GM18505 (cell line): ENCODE measurements around the gene NSUN2.
"Not testable (repeated sequence)": the region's sequence is repeated elsewhere in the genome, so short reads cannot be mapped to it uniquely, and the experiment has no call there.

Source experiments
- ATAC-seq: cut with Tn5 transposase; IDR thresholded peaks from one replicate; pipeline ENCODE4 v1.9.1; 2021; ENCODE audit not compliant: unreplicated experiment
- POLR2A ChIP-seq: IDR thresholded peaks from 4 replicates; pipeline ENCODE4 v1.6.1; 2011; ENCODE audit warnings: borderline replicate concordance; ENCODE audit not compliant: insufficient read depth, insufficient read length; ENCODE audit errors: extremely low read depth

The NSUN2 gene

DNA sequence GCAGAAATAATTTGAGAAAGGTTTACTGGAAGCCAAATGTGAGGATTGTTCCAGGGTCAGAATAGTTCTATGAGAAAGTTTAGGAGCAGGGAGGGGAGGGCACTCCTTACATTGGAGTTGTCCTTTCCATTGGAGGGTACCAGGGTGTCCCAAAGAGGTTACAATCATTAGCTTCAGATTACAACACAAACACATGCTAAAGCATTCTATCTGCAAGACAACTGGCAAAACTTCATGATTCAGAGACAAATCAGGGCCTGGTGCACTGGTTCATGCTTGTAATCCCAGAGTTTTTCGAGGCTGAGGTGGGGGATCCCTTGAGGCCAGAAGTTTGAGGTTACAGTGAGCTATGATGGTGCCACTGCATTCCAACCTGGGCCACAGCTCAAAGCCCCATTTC, 51.8 kb downstream of the NSUN2 start:
- no peak for TF ChIP-seq POLR2A
- ATAC-seq = no peak

DNA sequence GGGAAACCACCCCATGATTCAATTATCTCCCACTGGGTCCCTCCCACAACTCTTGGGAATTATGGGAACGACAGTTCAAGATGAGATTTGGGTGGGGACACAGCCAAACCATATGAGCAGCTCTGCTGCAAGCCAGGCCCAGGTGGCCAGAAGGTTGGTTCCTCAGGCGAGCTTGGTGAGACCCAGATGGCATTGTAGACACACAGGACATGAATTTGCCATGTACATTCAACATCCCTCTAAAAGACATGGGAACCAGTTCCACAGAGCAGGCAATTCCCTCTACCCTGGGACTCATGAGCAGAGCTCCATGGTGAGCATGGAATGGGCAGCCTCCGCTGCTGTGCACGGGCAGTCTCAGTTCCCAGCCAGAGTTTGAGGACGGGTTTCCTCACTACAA, 53.3 kb downstream of the NSUN2 start:
- ATAC-seq = no peak
- no peak for TF ChIP-seq POLR2A

DNA sequence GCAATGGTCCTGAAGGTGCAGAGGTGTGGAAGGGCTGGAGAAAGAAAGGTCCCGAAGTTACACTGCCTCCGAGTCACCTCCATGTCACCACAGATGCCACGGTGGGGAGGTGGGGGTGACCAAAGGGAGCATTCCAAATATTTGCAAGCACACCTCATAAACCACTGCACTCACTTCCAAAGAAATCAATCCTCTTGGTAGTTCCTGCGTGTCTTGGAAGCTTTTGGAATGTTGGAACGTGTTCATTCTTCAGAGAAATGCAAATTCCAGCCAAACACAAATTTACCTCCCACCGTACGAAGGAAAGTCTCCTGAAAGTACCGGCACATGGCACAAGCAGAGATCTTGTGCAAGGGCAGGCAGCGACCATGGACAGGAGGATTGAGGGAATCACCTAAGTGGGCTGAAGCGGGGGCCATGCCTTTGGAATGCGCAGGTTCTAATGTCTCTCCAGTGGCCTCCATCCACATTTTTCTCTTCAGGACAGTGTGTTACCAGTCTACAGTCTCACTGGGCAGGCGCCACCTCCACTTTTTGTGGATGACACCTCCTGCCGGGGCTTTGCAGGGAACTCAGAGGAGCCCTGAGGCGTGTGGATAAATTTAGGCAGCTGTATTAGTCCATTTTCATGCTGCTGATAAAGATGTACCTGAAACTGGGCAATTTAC, 54.0 kb downstream of the NSUN2 start:
- ATAC-seq = no peak
- no peak for TF ChIP-seq POLR2A

DNA sequence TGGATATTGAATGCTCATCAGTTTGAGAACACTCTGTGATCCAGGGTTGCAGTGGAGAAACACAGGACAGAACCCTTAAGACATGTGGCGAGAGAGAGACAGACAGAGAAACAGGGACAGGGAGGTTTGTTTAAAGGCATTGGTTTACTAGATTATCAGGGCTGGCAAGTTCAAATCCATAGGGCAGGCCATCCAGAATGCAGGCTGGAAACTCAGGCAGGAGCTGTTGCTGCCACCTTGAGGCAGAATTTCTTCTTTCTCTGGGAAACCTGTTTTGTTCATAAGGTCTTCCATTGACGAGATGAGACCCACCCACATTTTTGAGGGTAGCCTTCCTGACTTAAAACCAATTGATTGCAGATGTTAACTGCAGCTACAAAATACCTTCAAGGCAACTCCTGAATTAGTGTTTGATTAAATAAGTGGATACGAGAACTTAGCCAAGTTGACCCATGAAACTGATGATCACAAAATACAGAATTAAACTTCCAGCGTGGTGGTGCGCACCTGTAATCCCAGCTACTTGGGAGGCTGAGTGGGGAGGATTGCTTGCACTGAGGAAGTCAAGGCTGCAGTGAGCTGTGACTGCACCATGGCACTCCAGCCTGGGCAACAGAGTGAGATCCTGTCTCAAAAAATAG, 55.9 kb downstream of the NSUN2 start:
- ATAC-seq = no peak
- TF ChIP-seq POLR2A = no peak

DNA sequence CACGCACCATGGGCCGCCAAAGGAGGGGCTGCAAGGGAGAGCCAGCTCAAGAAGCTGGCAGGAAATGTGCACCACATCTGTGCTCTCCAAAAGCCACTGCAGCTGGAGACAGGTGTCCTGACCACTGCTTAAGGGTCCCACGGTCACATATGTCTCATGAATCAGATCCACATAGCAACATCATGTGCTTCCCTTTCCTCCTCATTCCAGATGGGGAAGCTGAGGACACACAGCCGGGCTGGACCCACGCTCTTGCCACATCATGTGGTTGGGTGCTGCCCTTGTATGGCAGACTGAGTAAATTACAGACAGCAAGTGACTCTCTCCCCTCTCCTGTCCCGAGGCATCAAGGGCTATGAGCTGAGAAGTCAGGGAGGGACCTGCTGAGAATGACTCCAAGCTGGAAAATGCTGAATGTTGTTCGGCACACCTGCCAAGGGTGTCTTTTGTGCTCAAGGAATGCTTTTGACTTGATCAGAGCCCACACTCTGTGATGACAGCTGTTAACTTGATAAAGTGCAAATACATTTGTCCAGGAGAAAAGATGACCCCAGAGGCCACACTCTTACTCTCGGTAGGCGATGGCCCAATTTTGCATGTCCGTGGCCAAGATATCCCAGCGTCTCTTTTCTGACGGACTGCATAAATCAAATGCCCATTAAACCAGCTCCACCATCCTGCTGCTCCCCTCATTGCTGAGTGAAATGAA, 58.2 kb downstream of the NSUN2 start:
- ATAC-seq = no peak
- TF ChIP-seq POLR2A = no peak

DNA sequence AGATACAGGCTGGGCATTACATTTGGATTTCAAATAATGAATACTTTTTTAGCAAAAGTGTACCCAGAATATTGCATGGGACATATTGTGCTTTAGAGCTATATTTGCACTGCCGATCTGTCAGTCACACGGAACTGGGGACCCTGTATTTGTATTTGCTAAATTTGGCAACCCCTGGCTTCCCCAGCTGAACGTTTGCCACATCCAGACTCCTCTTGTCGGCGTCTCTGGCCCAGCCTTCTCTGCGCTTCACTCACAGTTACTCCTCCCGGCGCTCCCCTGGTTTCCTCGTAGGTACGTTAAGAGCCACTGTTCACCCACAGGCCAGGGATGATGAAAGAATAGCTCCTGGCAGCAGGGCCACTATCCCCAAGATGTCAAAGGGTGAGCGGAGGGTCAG, 58.7 kb downstream of the NSUN2 start:
- no peak for TF ChIP-seq POLR2A
- ATAC-seq = no peak

DNA sequence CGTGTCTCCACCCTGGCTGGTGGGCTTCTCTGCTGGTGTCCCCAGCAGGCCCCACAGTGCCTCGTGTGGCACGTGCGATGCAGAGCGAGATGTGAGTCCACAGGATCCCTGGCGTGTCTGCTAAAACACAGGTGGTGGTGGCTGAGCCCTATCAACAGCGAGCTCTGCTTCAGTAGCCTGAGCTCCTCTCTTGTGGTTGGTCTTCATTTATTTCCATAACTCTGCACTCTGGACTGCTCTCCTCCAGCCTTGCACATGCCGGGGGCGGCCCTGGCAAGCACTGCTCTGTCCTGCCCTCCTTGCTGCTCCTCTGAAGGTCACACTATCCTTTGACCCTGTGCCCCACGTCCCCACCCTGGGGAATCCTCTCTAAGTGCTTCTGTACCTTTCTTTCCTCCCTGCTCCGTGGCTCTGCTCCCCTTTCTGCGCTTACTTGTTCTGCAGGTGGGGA, 59.2 kb downstream of the NSUN2 start:
- TF ChIP-seq POLR2A = no peak
- no peak for ATAC-seq

DNA sequence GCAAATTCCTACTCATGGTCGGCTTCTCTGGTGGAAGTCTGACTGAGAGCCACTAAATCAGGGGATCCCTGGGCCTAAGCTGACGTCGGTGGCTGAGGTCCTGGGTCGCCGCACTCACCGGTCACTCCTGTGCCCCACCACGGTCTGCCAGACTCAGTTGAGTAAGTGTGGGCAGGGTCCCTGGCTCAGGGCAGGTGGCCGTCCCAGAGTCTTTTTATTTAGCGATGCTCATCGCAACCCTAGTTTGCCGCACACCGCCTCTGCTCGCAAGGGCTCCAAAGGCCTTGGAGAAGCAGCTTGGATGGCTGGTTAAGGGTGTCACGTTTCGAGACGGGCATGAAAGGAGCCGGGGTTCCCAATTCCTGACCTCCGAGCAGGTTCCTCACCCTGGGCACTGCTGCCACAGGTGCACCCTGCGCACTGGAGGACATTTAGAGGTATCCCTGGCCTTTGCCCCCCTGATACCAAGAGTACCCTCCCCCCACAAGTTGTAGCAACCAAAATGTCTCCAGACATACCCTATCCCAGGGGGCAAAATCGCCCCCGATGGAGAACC, 59.9 kb downstream of the NSUN2 start:
- TF ChIP-seq POLR2A = no peak
- no peak for ATAC-seq

DNA sequence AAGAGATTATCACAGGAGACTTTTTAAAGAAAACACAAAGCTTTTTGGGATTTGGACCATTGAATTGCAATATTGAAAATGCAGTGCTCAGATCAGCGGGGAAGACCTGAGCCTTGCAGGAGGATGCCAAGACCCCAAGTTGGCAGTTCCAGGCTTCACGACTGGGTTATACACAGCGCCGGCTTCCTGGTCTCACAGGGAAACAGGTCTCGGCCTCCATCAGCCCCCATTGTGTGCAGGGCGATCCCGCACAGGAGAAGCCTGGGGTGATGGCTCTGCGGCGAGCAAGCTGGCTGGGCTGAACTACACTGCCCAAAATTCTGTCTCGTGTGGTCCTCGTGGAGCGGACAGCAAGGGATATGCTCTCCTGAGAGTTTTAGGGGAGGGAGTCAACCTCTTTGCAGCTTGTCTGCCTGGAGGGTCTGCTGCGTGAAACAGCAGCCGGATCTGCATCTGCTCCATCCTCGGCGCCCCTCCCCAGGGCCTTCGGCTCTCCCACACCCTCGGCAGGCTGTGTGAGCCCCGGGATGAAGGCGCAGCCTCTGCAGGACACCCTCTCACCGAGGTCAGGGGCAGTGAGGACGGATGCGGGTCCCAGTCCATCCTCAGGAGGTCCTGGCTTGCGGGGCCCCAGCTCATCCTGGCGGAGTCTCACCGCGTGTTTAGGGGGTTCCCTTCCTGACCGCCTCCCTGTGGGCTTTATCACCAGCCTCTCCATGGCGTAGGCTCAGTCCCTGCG, 60.6 kb downstream of the NSUN2 start:
- no peak for ATAC-seq
- TF ChIP-seq POLR2A = no peak

DNA sequence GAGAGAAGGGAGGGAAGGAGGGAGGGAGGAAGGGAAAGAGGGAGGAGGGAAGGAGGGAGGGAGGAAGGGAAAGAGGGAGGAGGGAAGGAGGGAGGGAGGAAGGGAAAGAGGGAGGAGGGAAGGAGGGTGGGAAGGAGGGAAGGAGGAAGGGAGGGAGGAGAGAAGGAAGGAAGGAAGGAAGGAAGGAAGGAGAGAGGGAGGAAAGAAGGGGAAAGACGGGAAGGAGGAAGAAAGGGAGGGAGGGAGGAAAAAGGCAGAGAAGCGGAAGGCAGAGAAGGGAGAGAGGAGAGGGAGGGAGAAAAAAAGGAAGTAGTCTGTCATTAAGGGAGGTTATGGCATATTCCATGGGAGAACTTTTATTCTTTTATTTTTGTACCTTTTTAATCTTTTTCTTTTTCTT, 61.2 kb downstream of the NSUN2 start:
- not testable (repeated sequence) for ATAC-seq

DNA sequence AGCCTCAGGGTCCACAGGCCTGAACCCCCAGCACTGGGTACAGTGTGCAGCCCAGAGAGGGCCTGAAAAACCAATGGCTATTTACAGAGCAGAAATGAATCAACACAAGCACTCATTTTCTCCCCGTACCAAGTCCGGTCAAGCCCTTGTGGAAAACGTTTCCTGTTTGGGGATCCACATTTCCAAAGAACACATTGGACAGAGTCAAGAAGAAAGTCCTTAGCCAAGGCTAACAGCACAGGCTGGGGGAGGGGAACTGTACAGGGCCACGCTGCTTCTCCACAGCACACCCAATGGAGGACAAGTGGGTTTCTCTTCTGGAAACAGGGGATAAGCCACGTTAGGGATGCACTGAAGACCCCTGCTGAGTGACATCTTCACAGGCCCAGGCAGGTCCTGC, 62.3 kb downstream of the NSUN2 start:
- TF ChIP-seq POLR2A = no peak

DNA sequence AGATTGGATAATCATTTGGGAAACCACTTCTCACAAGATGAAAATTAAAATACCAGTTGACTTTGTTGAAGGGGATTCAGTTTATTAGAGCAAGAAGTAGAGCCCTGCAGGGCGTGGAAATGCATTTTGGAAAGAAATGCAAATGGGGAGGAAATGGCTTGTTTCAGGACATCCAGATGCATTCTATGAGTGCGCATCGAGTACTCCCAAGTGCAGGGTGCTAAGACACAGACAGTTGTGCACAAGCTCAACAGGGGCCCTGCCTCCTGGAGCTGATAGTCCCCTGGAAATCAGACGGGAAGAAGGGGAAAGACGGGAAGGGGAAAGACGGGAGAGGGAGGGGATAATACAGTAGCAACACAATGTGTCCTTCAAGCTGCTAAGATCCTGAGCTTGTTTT, 64.0 kb downstream of the NSUN2 start:
- no peak for TF ChIP-seq POLR2A
- ATAC-seq = no peak

More for the DNA sequence above, 62.3 kb downstream of the NSUN2 start:
- no peak for ATAC-seq

DNA sequence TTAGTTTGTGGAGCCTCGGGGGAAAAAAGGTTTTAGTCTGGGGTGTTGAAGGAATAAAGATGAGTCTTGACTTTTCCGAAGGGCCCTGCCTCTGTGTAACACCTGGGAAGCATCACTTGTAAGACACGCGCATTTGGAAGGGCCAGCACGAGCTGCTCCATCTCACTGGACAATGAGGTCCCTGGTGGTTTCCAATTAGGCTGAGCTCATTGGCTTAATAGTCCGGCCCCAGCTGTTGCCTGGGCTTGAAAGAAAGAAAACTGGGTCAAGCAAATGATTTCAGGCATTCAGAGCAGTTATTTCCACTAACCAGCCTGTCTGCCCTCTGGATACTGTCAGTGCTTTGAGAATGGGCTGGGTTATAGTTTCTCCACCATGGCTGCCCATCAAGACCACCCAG, 64.5 kb downstream of the NSUN2 start:
- no peak for TF ChIP-seq POLR2A
- ATAC-seq = no peak
